HG02763 (cell line): Measurements from ENCODE around the gene LNP1.
A peak's percentile ranks its signal among the peaks of the same experiment; 100 is the strongest.
"Not testable (repeated sequence)": the region's sequence is repeated elsewhere in the genome, so short reads cannot be mapped to it uniquely, and the experiment has no call there.

ENCODE experiments used
- ATAC-seq: cut with Tn5 transposase; IDR thresholded peaks from one replicate; pipeline ENCODE4 v1.9.1; 2021; ENCODE audit warnings: mild to moderate bottlenecking, moderate library complexity; ENCODE audit not compliant: unreplicated experiment

Gene LNP1

GRCh38 chr3:100471444-100471843 lies 70.1 kb downstream of the LNP1 start:
- no peak for ATAC-seq

GRCh38 chr3:100477851-100478360 lies 76.6 kb downstream of the LNP1 start:
- ATAC-seq, result not testable (repeated sequence)

- ATAC-seq, result not testable (repeated sequence)
These were observed 77.2 kb downstream of the LNP1 start for GRCh38 chr3:100478521-100478920.

GRCh38 chr3:100480081-100480480 lies 78.7 kb downstream of the LNP1 start:
- no peak for ATAC-seq

- ATAC-seq, result no peak
These were observed 80.8 kb downstream of the LNP1 start for GRCh38 chr3:100482176-100482575.

GRCh38 chr3:100483529-100483928 lies 82.2 kb downstream of the LNP1 start:
- no peak for ATAC-seq

- ATAC-seq, result no peak
These were observed 85.5 kb downstream of the LNP1 start for GRCh38 chr3:100486808-100487207.

GRCh38 chr3:100489118-100489517 lies 87.8 kb downstream of the LNP1 start:
- ATAC-seq, result no peak

- peak; percentile 98 for ATAC-seq
These were observed 91.0 kb downstream of the LNP1 start, which contains the start of gene TMEM45A for GRCh38 chr3:100492059-100493006. TMEM45A (plus strand) TSS chr3:100492619; CDS start chr3:100555212, 62,593 bp downstream.

- peak; percentile 35 for ATAC-seq
These were observed 95.4 kb downstream of the LNP1 start for GRCh38 chr3:100496711-100497261.

- no peak for ATAC-seq
These were observed 98.3 kb downstream of the LNP1 start for GRCh38 chr3:100499651-100500050.

- no peak for ATAC-seq
These were observed 99.1 kb downstream of the LNP1 start for GRCh38 chr3:100500320-100500880.

GRCh38 chr3:100503448-100503847 lies 102.1 kb downstream of the LNP1 start:
- no peak for ATAC-seq
